Central memory CD4-positive, alpha-beta T cell (primary cell): Measurements from ENCODE around the gene CNTNAP2.
"Not testable (repeated sequence)": the region's sequence is repeated elsewhere in the genome, so short reads cannot be mapped to it uniquely, and the experiment has no call there.

Experiments
- DNase-seq: peaks from one replicate; pipeline ENCODE4 v3.0.0; 2022

CNTNAP2 gene

DNA sequence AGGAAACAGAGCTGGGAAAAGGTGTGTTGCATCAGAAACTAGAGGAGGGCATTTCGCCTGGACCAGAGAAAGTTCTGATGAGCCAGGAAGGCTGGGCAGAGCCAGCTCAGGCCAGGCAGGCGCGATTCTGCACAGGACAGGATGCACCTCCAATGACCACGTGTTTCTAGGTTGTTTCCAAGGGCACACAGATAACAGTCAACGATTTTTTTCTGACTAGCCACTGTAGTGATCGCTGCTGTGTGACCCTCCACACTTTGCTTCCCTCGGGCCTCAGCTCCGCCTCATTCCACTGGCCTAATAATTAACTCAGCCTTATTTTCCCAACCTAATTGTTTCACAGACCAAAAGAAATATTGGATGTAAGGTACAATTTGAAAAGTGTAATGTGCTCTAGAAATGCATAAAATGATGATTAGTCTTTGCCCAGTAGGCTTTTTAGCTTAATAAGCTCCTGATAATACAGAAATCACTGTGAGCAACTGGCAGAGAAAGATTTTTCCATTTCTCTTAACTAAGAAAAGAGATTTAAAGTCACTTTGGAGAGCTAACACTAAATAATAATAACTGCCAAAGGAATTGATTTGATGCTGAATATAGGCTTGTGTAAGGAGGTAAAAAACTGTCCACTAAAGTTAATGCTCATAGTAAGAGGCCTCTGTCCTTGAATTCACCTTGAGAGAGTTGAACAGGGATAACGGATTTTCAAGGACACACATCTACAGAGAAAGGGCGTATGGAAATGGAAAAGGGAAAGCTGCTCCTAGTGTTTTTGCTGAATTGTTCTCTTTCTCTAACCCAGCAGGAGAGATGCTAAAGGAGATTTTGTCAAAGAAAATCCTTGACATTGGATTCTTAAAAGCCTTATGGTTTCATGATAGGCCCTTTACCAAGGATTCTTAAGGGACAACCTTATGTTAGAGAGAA lies 2183.0 kb downstream of the CNTNAP2 start:
- no peak for DNase-seq

DNA sequence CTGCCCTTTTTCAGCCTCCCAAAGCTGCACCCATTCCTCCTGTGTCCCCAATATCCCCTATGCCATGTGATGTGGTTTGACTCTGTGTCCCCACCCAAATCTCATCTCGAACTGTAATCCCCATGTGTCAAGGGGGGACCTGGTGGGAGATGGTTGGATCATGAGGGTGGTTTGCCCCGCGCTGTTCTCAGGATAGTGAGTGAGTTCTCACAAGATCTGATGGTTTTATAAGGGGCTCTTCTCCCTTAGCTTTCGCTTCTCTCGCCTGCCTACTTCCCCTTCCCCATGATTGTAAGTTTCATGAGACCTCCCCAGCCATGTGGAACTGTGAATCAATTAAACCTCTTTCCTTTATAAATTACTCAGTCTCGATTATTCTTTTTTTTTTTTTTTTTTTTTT lies 2185.8 kb downstream of the CNTNAP2 start:
- not testable (repeated sequence) for DNase-seq

DNA sequence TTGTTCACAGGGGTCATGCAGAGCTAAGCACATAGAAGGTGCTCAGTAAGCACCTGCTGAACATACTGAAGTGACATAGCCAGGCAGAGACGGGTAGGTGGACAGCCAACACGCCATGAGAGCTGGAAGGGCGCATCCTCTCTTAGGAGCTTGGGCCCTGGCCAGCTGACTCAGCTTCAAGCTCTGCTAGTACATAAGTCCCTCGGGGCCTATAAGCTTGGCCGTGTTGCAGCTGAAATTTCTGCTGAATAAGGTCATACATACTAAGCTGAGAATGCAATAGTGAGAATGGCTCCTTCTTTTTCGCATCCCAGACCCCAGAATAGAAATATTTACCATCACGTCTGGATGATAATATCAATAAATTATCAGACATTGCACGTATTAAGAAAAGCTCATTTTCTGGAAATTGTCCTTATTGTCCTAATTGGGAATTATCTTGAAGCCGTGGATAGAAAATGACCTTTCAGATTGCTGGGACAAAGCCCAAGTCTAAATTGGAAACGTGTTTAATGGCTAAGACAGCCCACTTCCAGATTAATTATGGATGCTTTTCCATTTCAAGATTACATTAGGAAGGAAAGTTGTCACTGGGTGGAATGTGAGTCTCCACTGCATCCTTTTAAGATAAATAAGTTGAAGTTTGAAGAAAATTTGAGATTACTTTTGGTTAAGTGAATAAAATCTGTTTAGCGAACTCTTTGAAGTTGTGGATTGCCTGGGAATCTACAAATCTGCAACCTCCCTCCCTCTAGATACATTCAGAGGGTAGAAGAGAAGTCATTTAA lies 2186.9 kb downstream of the CNTNAP2 start:
- DNase-seq = no peak

DNA sequence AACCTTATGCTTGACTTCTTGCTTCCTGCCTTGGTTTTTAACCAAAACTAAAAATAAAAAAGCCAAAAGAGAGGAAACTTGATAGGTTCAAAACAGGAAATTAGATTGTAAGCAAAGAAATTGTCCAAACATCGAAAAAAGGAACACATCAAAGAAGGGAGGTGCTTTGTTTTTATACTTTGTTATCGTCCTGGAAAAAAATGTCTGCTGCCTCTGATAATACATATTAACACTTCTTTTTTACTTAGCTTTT lies 2187.4 kb downstream of the CNTNAP2 start:
- no peak for DNase-seq

DNA sequence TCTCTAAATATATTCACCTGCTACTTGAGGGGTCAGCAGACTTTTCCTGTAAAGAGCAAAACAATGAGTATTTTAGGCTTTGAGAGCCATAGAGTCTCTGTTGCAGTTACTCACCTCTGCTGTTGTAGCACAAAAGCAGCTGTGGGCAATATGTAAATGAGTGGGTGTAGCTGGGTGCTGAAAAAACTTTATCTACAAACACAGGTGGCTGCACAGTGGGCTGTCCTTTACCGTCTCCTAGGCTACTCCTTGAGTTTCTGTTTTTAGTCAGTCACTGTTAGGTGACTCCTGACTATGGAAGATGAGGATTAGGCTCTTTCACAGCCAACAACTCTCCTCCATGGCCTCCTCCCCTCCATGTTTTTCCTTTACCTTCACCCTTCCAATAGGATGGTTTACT lies 2187.9 kb downstream of the CNTNAP2 start:
- DNase-seq = no peak

DNA sequence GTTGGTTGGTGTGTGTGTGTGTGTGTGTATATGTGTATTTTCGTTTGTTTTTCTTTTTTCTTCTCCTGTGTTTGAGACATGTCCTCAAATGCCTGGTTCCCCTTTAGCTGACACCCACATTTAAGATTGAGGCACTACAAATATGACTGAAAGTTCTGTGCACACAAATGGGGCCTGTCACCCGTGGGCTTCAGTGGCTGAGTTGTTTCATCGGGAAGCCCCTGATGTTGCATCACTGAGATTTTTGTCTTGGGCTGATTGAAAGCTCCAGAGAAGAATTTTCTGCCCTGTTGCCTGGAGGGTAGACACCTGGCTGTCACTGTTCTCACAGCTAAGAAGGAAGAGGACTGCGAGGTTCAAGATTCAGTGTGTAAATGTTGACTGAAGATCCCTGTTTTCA lies 2190.2 kb downstream of the CNTNAP2 start:
- DNase-seq = no peak

DNA sequence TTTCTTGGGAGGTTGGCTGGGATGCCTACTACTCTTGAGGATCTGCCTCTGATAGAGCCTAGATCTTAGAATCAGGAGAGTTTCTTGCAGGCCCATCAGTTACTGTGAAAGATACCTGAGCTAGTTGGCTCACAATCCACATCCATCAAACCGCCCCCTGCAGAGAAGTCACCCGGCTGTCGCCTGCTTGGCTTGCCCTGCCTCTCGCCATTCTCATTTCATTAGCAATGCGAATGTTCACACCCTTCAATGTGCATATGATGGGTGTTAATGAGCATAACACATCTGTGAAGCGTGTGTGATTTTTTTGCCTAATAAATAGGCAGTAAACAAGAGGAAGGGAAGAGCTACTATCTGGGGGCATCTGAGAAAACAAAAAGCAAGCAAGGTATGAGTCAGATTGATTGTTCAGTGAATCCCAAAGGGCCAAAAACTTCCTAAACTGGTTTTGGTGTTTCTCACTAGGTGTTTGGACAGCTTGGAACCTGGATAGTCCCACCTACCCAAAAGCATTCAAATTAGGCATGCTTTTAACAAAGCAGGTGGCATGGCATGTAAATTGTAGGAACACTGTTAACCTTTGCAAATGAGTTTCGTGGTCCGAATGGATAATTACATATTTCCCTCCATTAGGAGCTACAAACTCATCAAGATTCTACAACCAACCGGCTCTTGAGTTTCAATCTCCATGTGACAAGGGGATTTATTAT lies 2201.7 kb downstream of the CNTNAP2 start:
- DNase-seq = no peak

DNA sequence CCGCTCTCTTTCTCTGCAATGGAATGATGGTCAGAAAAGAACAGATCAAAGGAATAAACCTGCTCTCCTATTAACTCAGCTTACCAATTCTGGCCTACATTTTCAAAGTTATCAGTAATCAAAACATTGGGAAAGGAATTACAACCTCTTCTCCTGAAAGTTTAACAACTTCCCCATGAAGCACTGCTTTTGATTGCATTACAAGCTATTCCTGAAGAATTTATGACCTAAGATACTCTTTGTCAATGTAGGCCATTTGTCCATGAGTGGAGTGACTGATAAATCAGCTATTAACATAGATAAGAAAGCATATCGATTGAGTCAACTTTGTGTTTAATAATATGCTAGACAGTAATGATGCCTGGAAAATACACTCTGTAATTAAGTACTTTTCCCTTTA lies 2202.2 kb downstream of the CNTNAP2 start:
- no peak for DNase-seq

DNA sequence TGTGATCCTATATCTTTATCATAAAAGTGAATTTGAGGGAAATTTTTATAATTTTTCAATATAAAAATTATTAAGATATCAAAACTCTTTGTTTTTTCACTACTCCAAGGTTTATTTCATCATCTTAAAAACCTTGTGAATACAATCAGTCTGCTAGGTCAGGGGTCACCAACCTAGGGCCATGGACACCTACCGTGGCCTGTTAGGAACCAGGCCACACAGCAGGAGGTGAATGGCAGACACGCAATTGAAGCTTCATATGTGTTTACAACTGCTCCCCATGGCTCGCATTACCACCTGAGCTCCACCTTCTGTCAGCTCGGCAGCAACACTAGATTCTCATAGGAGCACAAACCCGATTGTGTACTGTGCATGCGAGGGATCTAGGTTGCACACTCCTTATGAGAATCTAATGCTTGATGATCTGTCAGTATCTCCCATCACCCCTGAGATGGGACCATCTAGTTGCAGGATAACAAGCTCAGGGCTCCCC lies 2202.8 kb downstream of the CNTNAP2 start:
- no peak for DNase-seq

DNA sequence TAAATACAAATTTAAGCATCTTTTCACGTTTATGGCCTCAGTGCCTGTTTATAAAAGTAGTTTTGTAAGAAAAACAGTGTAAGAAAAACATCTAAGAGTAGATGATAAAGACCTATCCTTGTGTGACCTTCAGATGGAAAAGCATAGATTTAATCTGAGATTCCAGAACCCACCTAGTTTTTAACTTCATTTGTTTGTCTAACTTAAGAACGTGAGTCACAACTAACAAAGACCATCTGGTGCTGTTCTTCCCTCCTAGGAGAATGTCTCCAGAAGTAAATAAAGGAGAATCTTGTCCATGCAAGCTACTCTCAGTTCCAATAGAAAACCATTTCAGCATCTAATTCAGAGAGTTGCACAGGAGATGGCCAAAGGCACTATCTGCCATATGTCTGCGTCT lies 2208.6 kb downstream of the CNTNAP2 start:
- DNase-seq = no peak

DNA sequence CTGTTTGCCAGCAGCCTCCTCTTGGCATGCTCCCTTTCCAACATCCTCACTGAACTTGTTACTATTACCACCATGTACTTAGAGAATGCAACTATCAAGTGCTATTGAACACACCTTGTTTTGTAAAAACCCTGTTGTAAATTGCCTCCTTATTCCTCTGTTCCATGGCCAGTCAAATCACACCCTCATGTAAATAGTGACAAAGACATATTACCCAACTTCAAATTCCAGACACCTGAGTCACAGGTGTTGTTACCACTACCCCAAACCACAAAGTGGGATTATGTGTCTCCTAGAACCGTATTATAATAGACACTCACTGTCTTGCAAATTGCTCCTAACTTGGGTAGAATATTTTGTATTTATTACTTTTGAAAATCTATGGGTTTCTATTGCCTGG lies 2210.8 kb downstream of the CNTNAP2 start:
- DNase-seq = no peak

DNA sequence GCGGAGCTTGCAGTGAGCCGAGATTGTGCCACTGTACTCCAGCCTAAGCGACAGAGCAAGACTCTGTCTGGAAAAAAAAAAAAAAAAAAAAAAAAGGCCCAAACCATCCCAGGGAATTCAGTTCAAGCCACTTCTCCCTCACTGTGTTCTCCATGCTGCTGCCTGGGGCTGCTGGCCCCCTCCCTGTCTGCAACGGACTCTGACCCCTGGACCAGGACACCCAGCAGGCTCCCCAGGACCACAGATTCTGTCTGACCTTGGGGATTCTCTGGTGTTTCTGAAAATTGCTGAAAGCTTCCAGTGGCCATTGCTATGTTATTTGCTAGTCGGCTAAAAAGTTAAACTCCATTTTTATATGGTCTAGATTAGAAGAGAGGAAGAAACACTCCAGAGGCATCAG lies 2212.3 kb downstream of the CNTNAP2 start:
- no peak for DNase-seq

DNA sequence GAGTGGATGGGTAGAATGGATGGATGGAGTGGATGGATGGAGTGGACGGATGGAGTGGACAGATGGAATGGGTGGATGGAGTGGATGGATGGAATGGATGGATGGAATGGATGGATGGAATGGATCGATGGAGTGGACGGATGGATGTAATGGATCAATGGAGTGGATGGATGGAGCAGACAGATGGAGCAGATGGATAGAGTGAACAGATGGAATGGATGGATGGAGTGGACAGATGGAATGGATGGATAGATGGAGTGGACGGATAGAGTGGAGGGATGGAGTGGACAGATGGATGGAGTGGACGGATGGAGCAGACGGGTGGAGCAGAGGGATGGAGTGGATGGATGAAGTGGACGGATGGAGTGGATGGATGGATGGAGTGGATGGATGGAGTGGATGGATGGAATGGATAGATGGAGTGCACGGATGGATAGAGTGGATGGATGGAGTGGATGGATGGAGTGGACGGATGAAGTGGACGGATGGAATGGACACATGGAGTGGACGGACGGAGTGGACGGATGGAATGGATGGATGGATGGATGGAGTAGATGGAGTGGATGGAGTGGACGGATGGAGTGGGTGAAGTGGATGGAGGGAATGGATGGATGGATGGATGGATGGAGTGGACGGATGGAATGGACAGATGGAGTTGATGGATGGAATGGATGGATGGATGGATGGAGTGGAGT lies 2213.7 kb downstream of the CNTNAP2 start:
- DNase-seq = no peak

DNA sequence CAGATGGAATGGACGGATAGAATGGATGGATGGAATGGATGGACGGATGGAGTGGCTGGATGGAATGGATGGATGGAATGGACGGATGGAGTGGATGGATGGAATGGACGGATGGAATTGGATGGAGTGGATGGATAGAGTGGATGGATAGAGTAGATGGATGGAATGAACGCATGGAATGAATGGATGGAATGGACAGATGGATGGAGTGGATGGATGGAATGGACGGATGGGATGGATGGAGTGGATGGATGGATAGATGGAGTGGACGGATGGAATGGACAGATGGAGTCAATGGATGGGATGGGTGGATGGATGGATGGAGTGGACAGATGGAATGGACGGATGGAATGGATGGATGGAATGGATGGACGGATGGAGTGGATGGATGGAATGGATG lies 2214.2 kb downstream of the CNTNAP2 start:
- DNase-seq = no peak

DNA sequence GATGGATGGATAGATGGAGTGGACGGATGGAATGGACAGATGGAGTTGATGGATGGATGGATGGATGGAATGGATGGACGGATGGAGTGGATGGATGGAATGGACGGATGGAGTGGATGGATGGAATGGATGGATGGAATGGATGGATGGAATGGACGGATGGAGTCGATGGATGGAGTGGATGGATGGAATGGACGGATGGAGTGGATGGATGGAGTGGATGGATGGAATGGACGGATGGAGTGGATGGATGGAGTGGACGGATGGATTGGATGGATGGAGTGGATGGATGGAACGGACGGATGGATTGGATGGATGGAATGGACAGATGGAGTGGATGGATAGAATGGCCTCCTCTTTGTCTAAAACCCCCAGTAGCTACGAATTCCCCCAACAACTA lies 2214.9 kb downstream of the CNTNAP2 start:
- not testable (repeated sequence) for DNase-seq

DNA sequence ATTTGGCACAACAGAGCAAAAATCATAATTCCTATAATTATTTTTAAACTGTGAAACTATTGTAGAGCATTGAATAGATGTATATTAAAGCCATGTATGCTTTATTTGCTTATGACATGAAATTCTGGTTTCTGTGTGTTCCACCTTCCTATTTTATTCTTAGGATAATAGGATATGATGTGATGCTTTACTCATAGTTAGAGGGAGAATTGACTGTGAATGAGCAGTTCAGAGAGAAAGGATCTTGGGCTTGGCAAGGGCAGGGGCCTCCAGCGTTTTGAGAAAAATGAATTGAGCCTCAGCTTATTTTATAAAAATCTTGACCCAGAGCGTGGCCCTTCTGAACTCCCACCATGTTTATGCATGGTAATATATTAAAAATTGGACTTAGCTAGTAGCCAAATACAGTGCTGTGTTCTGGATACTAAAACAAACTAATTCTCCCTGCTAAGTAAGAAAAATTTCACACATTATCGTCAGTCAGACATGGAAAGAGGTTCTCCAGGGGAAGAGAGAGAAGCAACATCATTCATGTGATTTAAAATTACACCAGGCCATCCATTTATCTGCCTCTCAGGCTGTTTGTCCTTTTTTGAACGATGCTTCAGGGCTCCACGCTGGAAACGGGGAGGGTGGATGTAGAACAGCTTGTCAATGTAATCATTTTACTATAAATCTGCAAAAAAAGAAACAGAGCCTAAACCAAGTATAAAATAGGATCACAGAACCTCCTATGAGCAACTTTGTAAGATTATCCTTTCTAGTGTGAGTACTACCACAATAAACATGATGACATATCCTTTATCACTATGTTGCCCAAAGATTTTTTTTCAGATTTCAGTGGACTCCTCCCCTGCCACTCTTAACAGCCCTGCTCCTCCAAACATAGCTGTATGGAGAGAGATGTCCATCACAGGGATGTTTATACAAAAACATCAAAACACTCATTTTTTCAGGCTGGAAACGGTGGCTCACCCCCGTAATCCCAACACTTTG lies 2215.9 kb downstream of the CNTNAP2 start:
- DNase-seq = no peak

DNA sequence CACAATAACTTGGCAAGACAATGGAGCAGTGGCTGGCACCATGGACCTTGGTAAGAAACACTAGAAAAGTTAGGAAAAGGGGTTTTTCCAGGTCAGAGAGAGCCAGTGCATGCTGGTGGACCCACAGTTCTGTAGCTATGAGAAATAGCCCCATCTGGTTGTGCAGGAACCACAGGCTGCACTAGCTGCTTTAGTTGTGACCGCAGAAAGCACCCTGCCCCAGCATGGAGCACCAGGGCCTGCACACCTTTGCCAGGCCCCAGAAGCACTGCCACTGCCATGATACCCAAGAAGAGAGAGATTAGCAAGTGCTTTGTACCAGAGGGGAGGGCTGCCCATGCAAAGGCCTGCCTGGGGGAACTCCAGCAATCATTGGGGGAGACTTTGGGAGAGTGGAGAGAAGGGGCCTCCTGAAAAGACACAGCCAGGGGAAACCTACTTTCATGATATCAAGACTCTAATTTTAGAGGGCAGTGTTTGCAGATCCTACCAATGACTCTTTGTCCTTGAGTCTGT lies 2217.9 kb downstream of the CNTNAP2 start:
- no peak for DNase-seq

DNA sequence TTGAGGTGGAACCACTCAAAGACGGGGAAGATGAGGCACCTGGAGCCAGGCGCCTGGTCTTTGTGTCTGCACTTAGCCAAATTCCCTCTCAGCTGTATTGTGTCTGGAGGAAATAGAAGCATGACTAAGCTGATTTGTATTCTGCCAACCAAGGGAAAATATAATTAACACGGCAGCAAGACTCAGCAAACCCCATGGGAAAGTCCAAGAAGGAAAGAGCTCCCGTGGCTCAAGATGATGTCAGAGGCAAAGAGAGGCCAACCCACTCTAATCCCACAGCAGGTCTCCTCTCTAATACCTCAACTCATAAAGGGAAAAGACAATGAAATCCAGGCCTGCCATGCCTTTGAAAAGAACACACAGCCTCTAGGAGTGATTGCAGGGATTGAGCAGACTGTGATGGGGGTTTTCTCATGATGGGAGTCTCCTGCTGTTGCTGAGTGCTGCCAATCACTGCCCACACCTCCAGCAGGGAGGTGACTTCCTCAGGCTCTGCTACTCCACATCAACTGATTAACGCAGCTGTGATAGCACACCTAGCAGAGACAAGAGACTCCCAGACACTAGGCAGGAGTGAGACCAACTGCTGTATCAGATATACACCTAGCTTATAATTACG lies 2218.5 kb downstream of the CNTNAP2 start:
- no peak for DNase-seq

DNA sequence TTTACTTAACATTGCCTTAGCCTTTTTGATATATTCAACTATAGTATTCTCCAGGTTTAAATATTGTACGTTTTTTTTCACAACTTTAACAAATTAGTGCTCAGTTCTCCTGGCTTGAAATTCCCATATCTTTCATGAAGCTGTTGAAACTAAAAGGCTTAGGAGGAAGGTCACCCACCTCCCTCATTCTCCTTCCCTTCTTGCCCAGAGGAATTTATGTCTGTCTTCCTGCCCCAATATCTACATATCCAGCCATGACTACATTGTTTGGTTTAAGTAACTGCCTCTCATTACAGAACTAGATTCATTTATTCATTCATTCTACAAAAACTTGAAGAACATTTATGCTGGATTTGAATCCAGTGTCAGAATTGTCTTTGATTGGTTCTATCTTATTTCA lies 2219.2 kb downstream of the CNTNAP2 start:
- DNase-seq = no peak

DNA sequence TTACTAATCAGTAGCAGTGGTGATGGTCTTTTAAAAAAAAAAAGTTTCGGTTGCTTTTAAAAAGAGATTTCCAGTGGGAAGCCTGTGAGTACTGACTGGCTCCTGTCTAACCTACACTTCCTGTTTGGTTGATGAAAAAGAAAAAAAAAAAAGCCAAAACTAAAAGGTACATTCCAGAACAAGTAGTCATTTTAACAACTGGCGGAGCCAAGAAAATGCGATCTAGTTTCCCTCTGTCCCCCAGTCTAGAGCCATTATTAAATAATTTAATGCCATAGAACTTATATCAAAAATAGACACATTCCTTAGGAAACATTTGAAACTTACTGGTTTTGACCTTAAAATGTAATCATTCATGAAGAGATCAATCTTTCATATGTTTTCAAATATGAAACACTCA lies 2219.8 kb downstream of the CNTNAP2 start:
- no peak for DNase-seq
